AG09309 (cell line): Measurements from ENCODE around the gene SSTR3.
A peak's percentile ranks its signal among the peaks of the same experiment; 100 is the strongest.

ENCODE experiments used
- DNase-seq: peaks from one replicate; pipeline ENCODE4 v3.0.0-alpha.2; 2010; ENCODE audit warnings: low read depth
- H3K4me3 ChIP-seq: 2 replicates; pipeline ENCODE4 v1.5.1; 2011; ENCODE audit warnings: mild to moderate bottlenecking, low read depth, low read length, moderate library complexity; ENCODE audit not compliant: control insufficient read depth
- CTCF ChIP-seq: IDR thresholded peaks from 2 replicates; pipeline ENCODE4 v1.5.1; 2011; ENCODE audit warnings: mild to moderate bottlenecking, low read depth, low read length, inconsistent platforms; ENCODE audit not compliant: insufficient read depth, control insufficient read depth; ENCODE audit errors: missing control alignments

The SSTR3 gene

GRCh38 chr22:37167981-37168647 is 44.2 kb downstream of the SSTR3 start:
- TF ChIP-seq CTCF, result no peak
- no peak overlapping the region for H3K4me3 ChIP-seq
- no peak for DNase-seq

- TF ChIP-seq CTCF, result no peak
- no peak for DNase-seq
- no peak overlapping the region for H3K4me3 ChIP-seq
Observed at GRCh38 chr22:37167176-37167980, 44.9 kb downstream of the SSTR3 start.

GRCh38 chr22:37166675-37167066 is 45.6 kb downstream of the SSTR3 start:
- DNase-seq, result no peak
- H3K4me3 ChIP-seq, result no peak overlapping the region
- TF ChIP-seq CTCF, result peak; percentile 94

GRCh38 chr22:37165940-37166674 is 46.2 kb downstream of the SSTR3 start:
- H3K4me3 ChIP-seq, result no peak overlapping the region
- TF ChIP-seq CTCF, result no peak
- no peak for DNase-seq

GRCh38 chr22:37165066-37165465 is 47.2 kb downstream of the SSTR3 start:
- TF ChIP-seq CTCF, result no peak
- no peak for DNase-seq
- no peak overlapping the region for H3K4me3 ChIP-seq

- DNase-seq, result no peak
- H3K4me3 ChIP-seq, result no peak overlapping the region
- no peak for TF ChIP-seq CTCF
Observed at GRCh38 chr22:37164505-37164887, 47.8 kb downstream of the SSTR3 start.
